GM12873 (cell line): ENCODE data around the gene DSP.

Source experiments
- TF ChIP-seq, protein P1 (sequence below): IDR thresholded peaks from 2 replicates; pipeline ENCODE4 v1.5.1; 2012; ENCODE audit warnings: low read depth, mild to moderate bottlenecking, moderate library complexity, low read length, control low read depth; ENCODE audit not compliant: insufficient read depth; ENCODE audit errors: missing control alignments

DSP gene

DNA sequence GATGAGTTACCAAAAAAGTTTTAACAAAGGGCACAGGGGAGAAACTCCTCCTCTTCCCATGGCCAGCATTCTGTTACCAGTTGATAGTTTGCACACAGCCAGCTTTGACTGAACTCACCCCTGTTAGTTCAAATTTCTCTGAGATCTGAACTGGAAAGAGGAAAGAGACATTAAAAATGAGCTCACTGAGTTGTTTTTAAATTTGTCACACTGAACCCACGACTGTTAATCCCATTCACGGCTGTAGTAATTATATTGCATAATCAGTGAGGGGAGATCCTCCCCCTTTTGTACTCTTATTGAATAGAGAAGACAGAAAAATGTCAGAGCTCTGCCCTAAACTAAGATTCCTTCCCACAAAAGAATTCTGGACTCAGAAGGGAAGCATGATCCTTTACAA lies 17.5 kb upstream of the DSP start:
- TF ChIP-seq, protein P1, sequence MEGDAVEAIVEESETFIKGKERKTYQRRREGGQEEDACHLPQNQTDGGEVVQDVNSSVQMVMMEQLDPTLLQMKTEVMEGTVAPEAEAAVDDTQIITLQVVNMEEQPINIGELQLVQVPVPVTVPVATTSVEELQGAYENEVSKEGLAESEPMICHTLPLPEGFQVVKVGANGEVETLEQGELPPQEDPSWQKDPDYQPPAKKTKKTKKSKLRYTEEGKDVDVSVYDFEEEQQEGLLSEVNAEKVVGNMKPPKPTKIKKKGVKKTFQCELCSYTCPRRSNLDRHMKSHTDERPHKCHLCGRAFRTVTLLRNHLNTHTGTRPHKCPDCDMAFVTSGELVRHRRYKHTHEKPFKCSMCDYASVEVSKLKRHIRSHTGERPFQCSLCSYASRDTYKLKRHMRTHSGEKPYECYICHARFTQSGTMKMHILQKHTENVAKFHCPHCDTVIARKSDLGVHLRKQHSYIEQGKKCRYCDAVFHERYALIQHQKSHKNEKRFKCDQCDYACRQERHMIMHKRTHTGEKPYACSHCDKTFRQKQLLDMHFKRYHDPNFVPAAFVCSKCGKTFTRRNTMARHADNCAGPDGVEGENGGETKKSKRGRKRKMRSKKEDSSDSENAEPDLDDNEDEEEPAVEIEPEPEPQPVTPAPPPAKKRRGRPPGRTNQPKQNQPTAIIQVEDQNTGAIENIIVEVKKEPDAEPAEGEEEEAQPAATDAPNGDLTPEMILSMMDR: no peak

DNA sequence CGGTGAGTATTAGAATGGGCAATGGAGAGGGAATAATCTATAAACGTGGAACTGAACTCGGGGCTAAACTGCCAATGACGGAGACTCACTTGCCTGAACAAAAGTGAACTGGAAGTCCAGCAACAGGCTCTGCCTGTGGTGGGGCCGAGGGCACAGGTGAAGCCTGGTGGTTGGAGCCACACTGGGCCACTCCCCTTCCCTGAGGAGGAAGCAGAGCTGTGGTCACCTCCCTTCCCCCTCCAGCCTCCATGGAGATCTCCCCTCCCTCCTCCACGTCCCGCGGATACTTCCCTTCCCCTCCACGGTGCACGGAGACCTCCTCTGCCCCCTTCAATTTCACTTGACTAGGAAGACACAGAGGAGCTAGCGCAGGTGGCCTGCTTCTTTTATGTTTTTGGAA lies 14.7 kb upstream of the DSP start:
- TF ChIP-seq, protein P1: no peak

DNA sequence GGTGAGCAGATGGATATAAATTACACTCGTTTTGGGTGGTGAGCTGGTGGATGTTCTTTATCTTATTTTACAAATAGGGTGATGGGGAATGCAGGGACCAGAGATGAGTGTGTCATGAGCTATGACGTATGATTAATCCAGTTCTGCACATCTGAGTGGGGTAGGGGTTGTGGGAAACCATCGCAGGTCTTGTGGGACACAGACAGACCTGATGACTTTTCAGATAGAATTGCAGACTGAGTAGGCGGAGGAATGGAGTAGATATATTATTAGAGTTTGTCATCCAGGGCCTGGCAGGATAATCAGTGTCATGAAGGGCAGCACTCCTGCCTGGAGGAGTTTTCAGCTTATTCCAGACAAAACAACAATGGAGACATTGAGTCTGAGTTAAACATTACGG lies 12.9 kb upstream of the DSP start:
- TF ChIP-seq, protein P1: no peak

DNA sequence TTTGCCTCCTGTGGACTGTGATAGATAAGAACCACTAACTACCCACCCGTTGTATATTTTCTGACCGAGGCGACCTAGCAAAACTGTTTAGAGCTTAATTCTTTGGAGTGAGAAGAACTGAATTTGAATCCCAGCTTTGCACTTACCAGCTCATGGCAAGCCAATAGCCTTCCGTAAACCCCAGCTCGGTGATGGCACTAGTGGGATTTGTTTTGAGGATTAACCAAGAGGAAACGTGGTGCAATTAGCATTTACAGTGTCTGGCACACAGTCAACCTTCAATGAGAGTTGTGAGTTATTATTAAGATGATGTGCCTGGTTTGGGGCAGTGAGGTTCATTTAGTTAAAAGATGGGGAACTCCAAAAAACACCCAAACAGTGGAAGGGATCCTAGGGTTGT lies 12.3 kb upstream of the DSP start:
- TF ChIP-seq, protein P1: no peak

DNA sequence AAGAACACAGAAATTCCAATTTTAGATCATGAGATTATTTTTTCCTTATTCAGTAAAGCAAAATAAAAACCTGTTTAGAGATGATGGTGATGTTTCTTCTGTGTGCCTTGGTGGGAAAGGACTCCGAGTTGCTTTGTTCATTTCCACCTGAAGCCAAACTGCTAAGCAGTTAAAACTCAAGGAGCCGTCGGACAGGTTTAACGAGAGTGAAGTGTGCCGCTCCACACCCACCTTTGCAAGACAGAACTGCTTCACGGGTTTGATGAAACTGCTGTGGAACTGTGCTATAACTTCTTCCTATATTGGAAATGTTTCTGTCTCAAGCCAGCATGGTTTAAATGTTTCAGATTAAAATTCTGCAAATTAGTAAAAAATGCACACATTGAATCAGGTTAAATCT lies 9.2 kb upstream of the DSP start:
- TF ChIP-seq, protein P1: no peak

DNA sequence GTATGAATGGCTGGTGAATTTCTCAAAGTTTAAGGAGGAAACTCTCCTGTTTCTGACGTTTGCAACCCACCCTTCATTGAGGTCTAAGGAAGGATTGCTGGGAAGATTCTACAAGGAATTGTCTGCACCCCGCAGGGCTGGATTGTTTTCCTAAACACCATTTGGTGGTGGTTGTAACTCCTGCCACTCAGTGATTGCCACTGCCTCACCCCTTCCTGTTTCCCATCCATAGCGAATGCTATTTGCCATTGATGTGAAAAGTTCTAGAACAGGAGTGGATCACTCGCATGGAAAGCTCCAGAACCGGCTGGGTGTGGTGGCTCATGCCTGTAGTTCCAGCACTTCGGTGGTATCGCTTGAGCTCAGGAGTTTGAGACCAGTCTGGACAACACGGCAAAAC lies 8.7 kb upstream of the DSP start:
- TF ChIP-seq, protein P1: no peak

DNA sequence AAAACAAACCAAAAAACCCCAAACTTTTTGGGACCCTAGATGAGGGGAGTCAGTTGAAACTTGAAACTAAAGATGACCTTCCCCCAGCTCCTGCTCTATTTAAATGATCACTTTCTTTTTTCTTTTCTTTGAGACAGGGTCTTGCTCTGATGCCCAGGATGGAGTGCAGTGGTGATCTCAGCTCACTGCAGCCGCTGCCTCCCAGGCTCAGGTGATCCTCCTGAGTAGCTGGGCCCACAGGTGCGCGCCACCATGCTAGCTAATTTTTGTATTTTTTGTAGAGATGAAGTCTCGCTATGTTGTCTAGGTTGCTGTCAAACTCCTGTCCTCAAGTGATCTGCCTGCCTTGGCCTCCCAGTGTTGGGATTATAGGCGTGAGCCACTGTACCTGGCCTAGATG lies 7.3 kb upstream of the DSP start:
- TF ChIP-seq, protein P1: no peak

DNA sequence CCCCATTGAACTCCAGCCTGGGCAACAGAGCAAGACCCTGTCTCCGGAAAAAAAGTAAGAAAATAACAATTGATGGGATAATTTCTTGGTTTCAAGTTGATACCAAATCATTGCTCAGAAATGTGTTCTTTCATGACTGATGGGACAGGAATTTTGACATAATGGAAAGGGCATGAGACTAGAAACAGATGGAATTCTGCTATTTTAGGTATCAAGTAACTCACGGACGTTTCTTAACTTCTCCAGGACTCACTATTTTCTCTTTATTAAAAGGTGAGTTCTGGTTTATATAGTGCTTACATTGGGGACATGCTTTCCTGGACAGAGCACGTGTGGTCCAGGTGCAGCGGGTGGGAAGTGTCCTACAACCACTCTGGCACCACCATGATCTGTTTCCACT lies 6.0 kb upstream of the DSP start:
- TF ChIP-seq, protein P1: no peak
